Testis (tissue), 3 donors: ENCODE data around the gene GALNT18. TPM values are rescaled to one million over a fixed set of nuclear protein-coding genes. Genes with fewer than 3 reads are reported as not detected.

Experiments
- DNase-seq: peaks from one replicate; pipeline ENCODE4 v3.0.0-alpha.2; 2019
- H3K27ac ChIP-seq, 2 donors: fragments of 200-600 bp; sonication (generic); one replicate each; pipeline ENCODE4 v1.5.1; 2019
- H3K27me3 ChIP-seq: fragments of 200-600 bp; sonication (generic); one replicate; pipeline ENCODE4 v1.5.1; 2019
- H3K36me3 ChIP-seq: fragments of 200-600 bp; sonication (generic); one replicate; pipeline ENCODE4 v1.5.1; 2017; ENCODE audit warnings: low read depth; ENCODE audit errors: missing control alignments
- H3K4me1 ChIP-seq: fragments of 200-600 bp; sonication (generic); one replicate; pipeline ENCODE4 v1.5.1; 2019
- H3K4me3 ChIP-seq, 2 donors: fragments of 200-600 bp; sonication (generic); one replicate each; pipeline ENCODE4 v1.5.1; 2017 to 2019
- H3K9me3 ChIP-seq: fragments of 200-600 bp; sonication (generic); one replicate; pipeline ENCODE4 v1.5.1; 2017
- POLR2A ChIP-seq: fragments of 450-650 bp; IDR thresholded peaks from one replicate; pipeline ENCODE4 v1.6.1; 2017; ENCODE audit warnings: antibody characterized with exemption, mild to moderate bottlenecking, moderate library complexity
- WGBS, 2 donors: methylation state at CpG; one replicate each; pipeline ENCODE4 v1.1.5; 2018; 5-methylcytosine and 5-hydroxymethylcytosine counted together
- intact Hi-C: fragments of 100-400 bp; cut with DNase I; formaldehyde crosslinking; loops from one replicate; pipeline ENCODE4 v1.15.1; 2023; ENCODE audit warnings: low total_unique reads
- polyA plus RNA-seq: library from polyadenylated mRNA; stranded (reverse); fragments of 350-450 nt; fragmentation: Illumina TruSeq; extraction: RNeasy Lipid Tissue Mini Kit (QIAGEN cat#74804); gene quantifications from one replicate; pipeline ENCODE4 v1.2.3, GENCODE V29; 2014; ENCODE audit warnings: low read depth, low replicate concordance; ENCODE audit not compliant: insufficient read depth
- total RNA-seq, 2 donors: library from RNA; depleted of rRNA; stranded (reverse); fragments of >200 nt; gene quantifications; one replicate each; pipeline ENCODE4 v1.2.3, GENCODE V29; 2016
- TF ChIP-seq, protein P1 (sequence below), 3 experiments: fragments of 450-650 bp in 2 of 3; fragments of 200-600 bp in 1 of 3; sonication (generic) in 1 of 3; IDR thresholded peaks; one replicate each; pipeline ENCODE4 v1.5.1; 2016 to 2019; ENCODE audit warnings: antibody characterized with exemption in 3 of 3, mild to moderate bottlenecking in 2 of 3, moderate library complexity in 1 of 3

GALNT18 gene
- total and polyA plus RNA-seq, 3 donors from 2014 or later, result 39.2 to 106 (median 73.9) TPM

DNA sequence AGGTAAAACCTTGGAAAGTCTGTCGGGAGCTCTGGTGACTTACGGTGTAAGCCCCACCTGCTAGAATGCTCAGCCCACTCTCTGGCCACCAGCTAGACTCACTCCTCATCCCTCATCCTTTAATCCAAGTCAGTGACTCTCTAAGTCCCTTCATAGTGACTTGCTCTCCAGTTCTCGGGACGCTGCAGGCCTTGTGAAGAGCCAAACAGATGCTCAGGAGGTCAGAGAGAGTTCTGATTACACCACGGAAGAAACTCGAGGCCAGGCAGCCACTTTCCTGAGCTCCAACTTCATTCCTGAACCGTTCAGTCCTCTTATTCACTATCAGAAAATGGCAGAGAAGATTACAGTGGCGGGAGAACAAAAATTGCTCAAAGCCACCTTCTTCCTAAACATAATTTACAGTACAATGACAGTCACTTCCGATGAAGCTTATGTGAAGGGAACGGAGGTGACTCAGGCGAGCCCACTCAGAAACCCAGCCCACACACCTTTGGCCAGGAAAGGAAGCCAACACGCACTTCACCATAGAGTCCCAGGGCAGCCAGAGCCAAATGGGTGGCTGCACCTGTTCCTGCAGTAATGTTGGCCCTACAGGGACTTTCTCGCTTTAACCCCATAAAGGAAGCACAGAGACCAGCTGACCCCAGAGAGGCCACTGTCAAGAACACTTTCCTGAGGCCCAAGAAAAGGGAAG lies 100.4 kb downstream of the GALNT18 start:
- no peak overlapping the region for H3K4me3 ChIP-seq
- no peaks in the 10 kb centered on the region for H3K27me3 ChIP-seq
- DNase-seq, result no peak
- H3K36me3 ChIP-seq, result no peaks in the 10 kb centered on the region
- intact Hi-C loops, result no loop called here
- no peak overlapping the region for H3K27ac ChIP-seq
- peaks cover 12% of the 10 kb centered on the region for H3K4me1 ChIP-seq
- 56 to 68% methylated on average over 12 to 13 of the region's 13 CpGs for WGBS, 2 donors
- no peak for TF ChIP-seq POLR2A
- TF ChIP-seq, protein P1, sequence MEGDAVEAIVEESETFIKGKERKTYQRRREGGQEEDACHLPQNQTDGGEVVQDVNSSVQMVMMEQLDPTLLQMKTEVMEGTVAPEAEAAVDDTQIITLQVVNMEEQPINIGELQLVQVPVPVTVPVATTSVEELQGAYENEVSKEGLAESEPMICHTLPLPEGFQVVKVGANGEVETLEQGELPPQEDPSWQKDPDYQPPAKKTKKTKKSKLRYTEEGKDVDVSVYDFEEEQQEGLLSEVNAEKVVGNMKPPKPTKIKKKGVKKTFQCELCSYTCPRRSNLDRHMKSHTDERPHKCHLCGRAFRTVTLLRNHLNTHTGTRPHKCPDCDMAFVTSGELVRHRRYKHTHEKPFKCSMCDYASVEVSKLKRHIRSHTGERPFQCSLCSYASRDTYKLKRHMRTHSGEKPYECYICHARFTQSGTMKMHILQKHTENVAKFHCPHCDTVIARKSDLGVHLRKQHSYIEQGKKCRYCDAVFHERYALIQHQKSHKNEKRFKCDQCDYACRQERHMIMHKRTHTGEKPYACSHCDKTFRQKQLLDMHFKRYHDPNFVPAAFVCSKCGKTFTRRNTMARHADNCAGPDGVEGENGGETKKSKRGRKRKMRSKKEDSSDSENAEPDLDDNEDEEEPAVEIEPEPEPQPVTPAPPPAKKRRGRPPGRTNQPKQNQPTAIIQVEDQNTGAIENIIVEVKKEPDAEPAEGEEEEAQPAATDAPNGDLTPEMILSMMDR (IDR thresholded peaks at IDR 0.05), result no peak
- no peaks in the 10 kb centered on the region for H3K9me3 ChIP-seq

DNA sequence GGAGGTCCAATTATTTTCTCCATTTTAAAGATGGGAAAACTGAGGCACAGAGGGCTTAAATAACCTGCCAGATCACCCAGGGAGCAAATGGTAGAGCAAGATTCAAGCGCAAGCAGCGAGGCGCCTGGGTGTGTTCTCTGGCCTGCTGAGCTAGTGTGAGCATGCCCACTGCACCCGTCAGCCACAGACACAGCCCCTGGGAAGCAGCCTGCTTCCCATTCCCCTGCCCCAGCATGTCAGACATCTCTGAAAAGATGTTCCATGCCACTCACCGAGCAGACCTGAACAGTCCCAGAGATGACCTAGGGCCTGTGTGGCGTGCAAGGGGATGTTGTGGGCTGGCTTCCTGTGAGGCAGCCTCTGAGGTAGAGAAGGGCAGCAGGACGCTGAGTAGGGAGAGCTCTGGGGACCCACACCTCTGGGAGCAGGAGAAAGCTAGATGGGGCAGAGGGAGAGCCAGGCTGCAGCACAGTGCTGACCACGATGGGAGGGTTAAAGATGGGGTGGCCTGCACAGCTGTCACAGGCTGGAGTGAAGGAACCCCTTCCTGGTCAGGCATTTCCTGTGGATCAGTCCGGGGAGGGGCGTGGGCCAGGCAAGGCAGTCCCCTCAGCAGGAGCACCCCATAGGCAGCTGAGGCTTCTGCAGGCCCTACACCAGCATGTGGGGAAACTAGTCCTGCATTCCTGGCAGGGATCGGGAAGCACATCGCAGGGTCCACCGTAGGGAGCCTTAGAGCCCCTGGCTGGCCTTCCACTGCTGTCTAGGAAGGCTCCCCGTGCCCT lies 101.4 kb downstream of the GALNT18 start:
- no peak for TF ChIP-seq POLR2A
- no peaks in the 10 kb centered on the region for H3K27me3 ChIP-seq
- DNase-seq, result no peak
- H3K9me3 ChIP-seq, result no peaks in the 10 kb centered on the region
- H3K4me3 ChIP-seq, result no peak overlapping the region
- H3K36me3 ChIP-seq, result no peaks in the 10 kb centered on the region
- H3K27ac ChIP-seq, result no peak overlapping the region
- H3K4me1 ChIP-seq, result peaks cover 12% of the 10 kb centered on the region
- intact Hi-C loops, result no loop called here
- WGBS, 2 donors, result 79 to 90% methylated on average over 9 to 14 of the region's 14 CpGs

- no peak for TF ChIP-seq POLR2A
- TF ChIP-seq, protein P1 (IDR thresholded peaks at IDR 0.05), result no peak
- Histone ChIP-seq H3K9me3 (no peaks in the 10 kb centered on the region), H3K4me1 (peaks cover 12% of the 10 kb centered on the region), H3K4me3 (no peak overlapping the region), H3K36me3 (no peaks in the 10 kb centered on the region), H3K27ac (no peak overlapping the region), H3K27me3 (no peaks in the 10 kb centered on the region)
- no peak for DNase-seq
- 76 to 93% methylated on average over 4 of the region's 4 CpGs for WGBS, 2 donors
- intact Hi-C loops, result no loop called here
These were observed 102.6 kb downstream of the GALNT18 start for GRCh38 chr11:11519184-11519583.

DNA sequence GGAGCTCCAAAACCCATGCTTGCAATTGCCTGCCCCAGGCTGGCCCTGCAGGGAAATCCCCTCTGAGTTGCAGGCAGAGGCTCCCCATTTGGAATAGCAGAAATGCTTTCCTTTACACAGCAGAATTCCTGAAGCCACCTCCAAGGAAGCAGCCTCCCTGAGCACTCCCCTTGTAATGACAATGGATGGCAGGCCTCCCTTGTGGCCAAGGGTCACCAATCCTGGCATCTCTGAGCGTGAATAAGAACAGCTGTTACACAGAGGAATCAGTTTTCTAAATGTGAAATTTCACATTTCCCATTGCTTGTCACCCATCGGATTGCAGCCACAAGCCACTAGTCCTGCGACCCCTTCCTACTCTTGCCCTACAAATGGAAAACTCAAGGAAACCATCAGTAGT lies 107.6 kb downstream of the GALNT18 start:
- Histone ChIP-seq H3K9me3 (no peaks in the 10 kb centered on the region), H3K4me3 (no peak overlapping the region), H3K4me1 (peaks cover 5% of the 10 kb centered on the region), H3K36me3 (no peaks in the 10 kb centered on the region), H3K27ac (no peak overlapping the region), H3K27me3 (no peaks in the 10 kb centered on the region)
- intact Hi-C loops, result no loop called here
- no peak for DNase-seq
- TF ChIP-seq, protein P1 (IDR thresholded peaks at IDR 0.05), result no peak
- no peak for TF ChIP-seq POLR2A
- 87 to 89% methylated on average over 3 of the region's 3 CpGs for WGBS, 2 donors

GRCh38 chr11:11513422-11513821 lies 108.4 kb downstream of the GALNT18 start:
- DNase-seq, result no peak
- H3K27ac ChIP-seq, result no peak overlapping the region
- peaks cover 5% of the 10 kb centered on the region for H3K4me1 ChIP-seq
- TF ChIP-seq, protein P1 (IDR thresholded peaks at IDR 0.05), result no peak
- no peak for TF ChIP-seq POLR2A
- H3K36me3 ChIP-seq, result no peaks in the 10 kb centered on the region
- H3K4me3 ChIP-seq, result no peak overlapping the region
- WGBS, 2 donors, result 82 to 85% methylated on average over 3 of the region's 3 CpGs
- H3K27me3 ChIP-seq, result no peaks in the 10 kb centered on the region
- intact Hi-C loops, result no loop called here
- H3K9me3 ChIP-seq, result no peaks in the 10 kb centered on the region
